ENCODE measurements around the gene MPO.

The MPO gene

GRCh38 chr17:58282442-58282841 lies 1.7 kb upstream of the MPO start:
- Histone ChIP-seq H3K36me3 (ENCODE audit: control insufficient read depth, insufficient read depth, low read length, severe bottlenecking) (no peaks in the 10 kb centered on the region), H3K4me1 (ENCODE audit: control insufficient read depth, insufficient read depth, low read length) (peaks cover 10% of the 10 kb centered on the region), H3K4me3 (ENCODE audit: low read length) (no peak overlapping the region), H3K9ac (ENCODE audit: low read length) (no peak overlapping the region), H3K9me3 (ENCODE audit: control insufficient read depth, low read length) (no peaks in the 10 kb centered on the region), H3K27me3 (replicated peaks; ENCODE audit: control insufficient read depth, insufficient read depth, low read length) (peaks cover 33% of the 10 kb centered on the region)
- DNase-seq (ENCODE audit: low read depth) = no peak

GRCh38 chr17:58281511-58282011 lies 826 bp upstream of the MPO start:
- Histone ChIP-seq H3K4me1 (ENCODE audit: control insufficient read depth, insufficient read depth, low read length) (peaks cover 10% of the 10 kb centered on the region), H3K27me3 (replicated peaks; ENCODE audit: control insufficient read depth, insufficient read depth, low read length) (peaks cover 35% of the 10 kb centered on the region), H3K9me3 (ENCODE audit: control insufficient read depth, low read length) (no peaks in the 10 kb centered on the region), H3K9ac (ENCODE audit: low read length) (no peak overlapping the region), H3K36me3 (ENCODE audit: control insufficient read depth, insufficient read depth, low read length, severe bottlenecking) (no peaks in the 10 kb centered on the region), H3K4me3 (ENCODE audit: low read length) (no peak overlapping the region)
- DNase-seq (ENCODE audit: low read depth) = no peak

GRCh38 chr17:58279736-58280479 lies 827 bp downstream of the MPO start:
- H3K9me3 ChIP-seq (ENCODE audit: control insufficient read depth, low read length) = no peaks in the 10 kb centered on the region
- H3K9ac ChIP-seq (ENCODE audit: low read length) = no peak overlapping the region
- H3K4me1 ChIP-seq (ENCODE audit: control insufficient read depth, insufficient read depth, low read length) = peaks cover 5% of the 10 kb centered on the region
- no peak for DNase-seq (ENCODE audit: low read depth)
- no peaks in the 10 kb centered on the region for H3K36me3 ChIP-seq (ENCODE audit: control insufficient read depth, insufficient read depth, low read length, severe bottlenecking)
- H3K4me3 ChIP-seq (ENCODE audit: low read length) = no peak overlapping the region
- peaks cover 42% of the 10 kb centered on the region for H3K27me3 ChIP-seq (replicated peaks; ENCODE audit: control insufficient read depth, insufficient read depth, low read length)

- peaks cover 5% of the 10 kb centered on the region for H3K4me1 ChIP-seq (ENCODE audit: control insufficient read depth, insufficient read depth, low read length)
- no peaks in the 10 kb centered on the region for H3K36me3 ChIP-seq (ENCODE audit: control insufficient read depth, insufficient read depth, low read length, severe bottlenecking)
- no peaks in the 10 kb centered on the region for H3K9me3 ChIP-seq (ENCODE audit: control insufficient read depth, low read length)
- H3K27me3 ChIP-seq (replicated peaks; ENCODE audit: control insufficient read depth, insufficient read depth, low read length) = peaks cover 39% of the 10 kb centered on the region
- H3K4me3 ChIP-seq (ENCODE audit: low read length) = peak overlapping the region; percentile 54
- no peak overlapping the region for H3K9ac ChIP-seq (ENCODE audit: low read length)
- DNase-seq (ENCODE audit: low read depth) = no peak
These were observed 1.6 kb downstream of the MPO start for GRCh38 chr17:58279016-58279711.

GRCh38 chr17:58278661-58279015 lies 2.1 kb downstream of the MPO start:
- Histone ChIP-seq H3K36me3 (ENCODE audit: control insufficient read depth, insufficient read depth, low read length, severe bottlenecking) (no peaks in the 10 kb centered on the region), H3K9me3 (ENCODE audit: control insufficient read depth, low read length) (no peaks in the 10 kb centered on the region), H3K27me3 (replicated peaks; ENCODE audit: control insufficient read depth, insufficient read depth, low read length) (peaks cover 36% of the 10 kb centered on the region), H3K9ac (ENCODE audit: low read length) (no peak overlapping the region), H3K4me3 (ENCODE audit: low read length) (peak overlapping the region; percentile 54), H3K4me1 (ENCODE audit: control insufficient read depth, insufficient read depth, low read length) (peaks cover 5% of the 10 kb centered on the region)
- no peak for DNase-seq (ENCODE audit: low read depth)

GRCh38 chr17:58277802-58278595 lies 2.7 kb downstream of the MPO start:
- Histone ChIP-seq H3K4me1 (ENCODE audit: control insufficient read depth, insufficient read depth, low read length) (peaks cover 5% of the 10 kb centered on the region), H3K4me3 (ENCODE audit: low read length) (no peak overlapping the region), H3K36me3 (ENCODE audit: control insufficient read depth, insufficient read depth, low read length, severe bottlenecking) (no peaks in the 10 kb centered on the region), H3K9ac (ENCODE audit: low read length) (no peak overlapping the region), H3K9me3 (ENCODE audit: control insufficient read depth, low read length) (no peaks in the 10 kb centered on the region), H3K27me3 (replicated peaks; ENCODE audit: control insufficient read depth, insufficient read depth, low read length) (peaks cover 40% of the 10 kb centered on the region)
- DNase-seq (ENCODE audit: low read depth) = no peak

- no peaks in the 10 kb centered on the region for H3K9me3 ChIP-seq (ENCODE audit: control insufficient read depth, low read length)
- peaks cover 5% of the 10 kb centered on the region for H3K4me1 ChIP-seq (ENCODE audit: control insufficient read depth, insufficient read depth, low read length)
- H3K36me3 ChIP-seq (ENCODE audit: control insufficient read depth, insufficient read depth, low read length, severe bottlenecking) = no peaks in the 10 kb centered on the region
- DNase-seq (ENCODE audit: low read depth) = no peak
- H3K4me3 ChIP-seq (ENCODE audit: low read length) = no peak overlapping the region
- no peak overlapping the region for H3K9ac ChIP-seq (ENCODE audit: low read length)
- H3K27me3 ChIP-seq (replicated peaks; ENCODE audit: control insufficient read depth, insufficient read depth, low read length) = peaks cover 46% of the 10 kb centered on the region
These were observed 3.5 kb downstream of the MPO start for GRCh38 chr17:58277107-58277801.

- peaks cover 5% of the 10 kb centered on the region for H3K4me1 ChIP-seq (ENCODE audit: control insufficient read depth, insufficient read depth, low read length)
- peaks cover 48% of the 10 kb centered on the region for H3K27me3 ChIP-seq (replicated peaks; ENCODE audit: control insufficient read depth, insufficient read depth, low read length)
- no peaks in the 10 kb centered on the region for H3K36me3 ChIP-seq (ENCODE audit: control insufficient read depth, insufficient read depth, low read length, severe bottlenecking)
- no peak overlapping the region for H3K9ac ChIP-seq (ENCODE audit: low read length)
- no peaks in the 10 kb centered on the region for H3K9me3 ChIP-seq (ENCODE audit: control insufficient read depth, low read length)
- no peak overlapping the region for H3K4me3 ChIP-seq (ENCODE audit: low read length)
- no peak for DNase-seq (ENCODE audit: low read depth)
These were observed 4.3 kb downstream of the MPO start for GRCh38 chr17:58276423-58276822.

- Histone ChIP-seq H3K36me3 (ENCODE audit: control insufficient read depth, insufficient read depth, low read length, severe bottlenecking) (no peaks in the 10 kb centered on the region), H3K4me1 (ENCODE audit: control insufficient read depth, insufficient read depth, low read length) (peaks cover 5% of the 10 kb centered on the region), H3K9ac (ENCODE audit: low read length) (no peak overlapping the region), H3K4me3 (ENCODE audit: low read length) (no peak overlapping the region), H3K9me3 (ENCODE audit: control insufficient read depth, low read length) (no peaks in the 10 kb centered on the region), H3K27me3 (replicated peaks; ENCODE audit: control insufficient read depth, insufficient read depth, low read length) (peaks cover 46% of the 10 kb centered on the region)
- DNase-seq (ENCODE audit: low read depth) = no peak
These were observed 5.3 kb downstream of the MPO start for GRCh38 chr17:58275417-58275816.

- no peak overlapping the region for H3K4me3 ChIP-seq (ENCODE audit: low read length)
- H3K9me3 ChIP-seq (ENCODE audit: control insufficient read depth, low read length) = no peaks in the 10 kb centered on the region
These were observed 7.2 kb downstream of the MPO start for GRCh38 chr17:58273453-58274104.

More at GRCh38 chr17:58273453-58274104, 7.2 kb downstream of the MPO start:
- no peaks in the 10 kb centered on the region for H3K4me1 ChIP-seq (ENCODE audit: control insufficient read depth, insufficient read depth, low read length)
- H3K36me3 ChIP-seq (ENCODE audit: control insufficient read depth, insufficient read depth, low read length, severe bottlenecking) = no peaks in the 10 kb centered on the region
- H3K9ac ChIP-seq (ENCODE audit: low read length) = no peak overlapping the region
- no peak for DNase-seq (ENCODE audit: low read depth)
- H3K27me3 ChIP-seq (replicated peaks; ENCODE audit: control insufficient read depth, insufficient read depth, low read length) = peaks cover 53% of the 10 kb centered on the region

Data from adipocyte (in vitro differentiated cells).